OCI-LY3 (cell line): ENCODE results near the gene HAGHL.

Experiments used
- CTCF ChIP-seq: fragments of 200-600, 300-600 bp; sonication (generic); IDR thresholded peaks from 2 replicates; pipeline ENCODE4 v1.5.1; 2014; ENCODE audit warnings: antibody characterized with exemption, low read length, low read depth
- EZH2phosphoT487 ChIP-seq: fragments of 200-600 bp; shearing (Covaris generic); IDR thresholded peaks from 2 replicates; pipeline ENCODE4 v1.6.1; 2018; ENCODE audit warnings: antibody characterized with exemption, mixed run types, low read depth

GRCh38 chr16:752007-752312, 25.1 kb downstream of the HAGHL start:
- TF ChIP-seq CTCF: no peak
- TF ChIP-seq EZH2phosphoT487: no peak
